Smooth muscle cell (in vitro differentiated cells): ENCODE measurements around the gene CCR8. TPM values are rescaled to one million over a fixed set of nuclear protein-coding genes. Genes with fewer than 3 reads are reported as not detected.

Experiments used
- DNase-seq: peaks from one replicate; lab custom pipeline; 2025; ENCODE audit not compliant: unreplicated experiment; lab: John Stamatoyannopoulos, UW
- H2AFZ ChIP-seq: fragments of 200-600 bp; sonication (generic); 2 replicates; pipeline ENCODE4 v1.6.0; 2016; ENCODE audit warnings: antibody characterized with exemption, low read depth, mild to moderate bottlenecking
- H3F3A ChIP-seq: fragments of 200-600 bp; sonication (generic); 2 replicates; pipeline ENCODE4 v1.6.0; 2017; ENCODE audit warnings: antibody characterized with exemption, low read depth
- H3K27ac ChIP-seq: fragments of 200-600 bp; sonication (generic); 2 replicates; pipeline ENCODE4 v1.5.1; 2016; ENCODE audit warnings: low read depth, mild to moderate bottlenecking
- H3K27me3 ChIP-seq: fragments of 200-600 bp; sonication (generic); 2 replicates; pipeline ENCODE4 v1.6.1; 2016; ENCODE audit warnings: low read depth, mild to moderate bottlenecking
- H3K36me3 ChIP-seq: fragments of 200-600 bp; sonication (generic); 2 replicates; pipeline ENCODE4 v1.5.1; 2016; ENCODE audit warnings: low read depth
- H3K4me1 ChIP-seq: fragments of 200-600 bp; sonication (generic); 2 replicates; pipeline ENCODE4 v1.5.1; 2016; ENCODE audit warnings: low read depth
- H3K4me2 ChIP-seq: fragments of 200-600 bp; sonication (generic); 2 replicates; pipeline ENCODE4 v1.6.0; 2016; ENCODE audit warnings: mild to moderate bottlenecking
- H3K4me3 ChIP-seq: fragments of 200-600 bp; sonication (generic); 2 replicates; pipeline ENCODE4 v1.5.1; 2016; ENCODE audit warnings: mild to moderate bottlenecking
- H3K79me2 ChIP-seq: fragments of 200-600 bp; sonication (generic); 2 replicates; pipeline ENCODE4 v1.6.0; 2016; ENCODE audit warnings: low read depth, mild to moderate bottlenecking
- H3K9ac ChIP-seq: fragments of 200-600 bp; sonication (generic); 2 replicates; pipeline ENCODE4 v1.6.0; 2016; ENCODE audit warnings: low read depth
- H3K9me3 ChIP-seq: fragments of 200-600 bp; sonication (generic); replicated peaks from 2 replicates; pipeline ENCODE4 v1.5.1; 2016; ENCODE audit warnings: low read depth
- H4K20me1 ChIP-seq: fragments of 200-600 bp; sonication (generic); 2 replicates; pipeline ENCODE4 v1.6.0; 2016; ENCODE audit warnings: low read depth
- CTCF ChIP-seq: fragments of 200-600 bp; sonication (generic); IDR thresholded peaks from 2 replicates; pipeline ENCODE4 v1.5.1; 2017; ENCODE audit warnings: borderline replicate concordance, mild to moderate bottlenecking, antibody characterized with exemption; ENCODE audit not compliant: insufficient read depth, poor library complexity, severe bottlenecking
- WGBS: methylation state at CpG from one replicate; pipeline ENCODE4 v1.1.7; 2016; ENCODE audit warnings: low lambda C conversion rate; 5-methylcytosine and 5-hydroxymethylcytosine counted together
- polyA plus RNA-seq: library from polyadenylated mRNA; unstranded; fragments of >200 nt; fragmentation: Nextera tagmentation; extraction: Ambion mirVana; gene quantifications from 2 replicates; pipeline ENCODE4 v1.2.1, GENCODE V29; 2016
- total RNA-seq: library from RNA; depleted of rRNA; stranded (reverse); fragments of >200 nt; gene quantifications from 2 replicates; pipeline ENCODE4 v1.2.3, GENCODE V29; 2014

CCR8 gene
- total and polyA plus RNA-seq, 2 experiments from 2014 or later, result not detected

- H3K79me2 ChIP-seq, result no peaks in the 10 kb centered on the region
- TF ChIP-seq CTCF, result no peak
- no peak overlapping the region for H3K4me3 ChIP-seq
- H3F3A ChIP-seq, result no peaks in the 10 kb centered on the region
- H4K20me1 ChIP-seq, result no peaks in the 10 kb centered on the region
- no peak overlapping the region for H3K9ac ChIP-seq
- no peak for DNase-seq
- H3K9me3 ChIP-seq, result no peaks in the 10 kb centered on the region
- H3K4me2 ChIP-seq, result no peak overlapping the region
- H3K4me1 ChIP-seq, result no peaks in the 10 kb centered on the region
- no peaks in the 10 kb centered on the region for H3K36me3 ChIP-seq
- H2AFZ ChIP-seq, result no peak overlapping the region
- H3K27ac ChIP-seq, result no peak overlapping the region
- peaks cover 18% of the 10 kb centered on the region for H3K27me3 ChIP-seq
Measured at GRCh38 chr3:39343760-39344159, 14.3 kb downstream of the CCR8 start.

- H3K36me3 ChIP-seq, result no peaks in the 10 kb centered on the region
- TF ChIP-seq CTCF, result no peak
- no peaks in the 10 kb centered on the region for H3K79me2 ChIP-seq
- no peaks in the 10 kb centered on the region for H3K4me1 ChIP-seq
- H3K4me3 ChIP-seq, result no peak overlapping the region
- H3K4me2 ChIP-seq, result no peak overlapping the region
- no peak overlapping the region for H3K27ac ChIP-seq
- H3F3A ChIP-seq, result no peaks in the 10 kb centered on the region
- no peaks in the 10 kb centered on the region for H3K9me3 ChIP-seq
- H3K9ac ChIP-seq, result no peak overlapping the region
- no peaks in the 10 kb centered on the region for H4K20me1 ChIP-seq
- no peak for DNase-seq
- peaks cover 18% of the 10 kb centered on the region for H3K27me3 ChIP-seq
- H2AFZ ChIP-seq, result no peak overlapping the region
Measured at GRCh38 chr3:39344746-39345344, 15.3 kb downstream of the CCR8 start.

GRCh38 chr3:39346785-39347585 lies 17.5 kb downstream of the CCR8 start:
- Histone ChIP-seq H3K27ac (no peak overlapping the region), H3K4me1 (no peaks in the 10 kb centered on the region), H3K79me2 (no peaks in the 10 kb centered on the region), H3F3A (peaks cover 6% of the 10 kb centered on the region), H4K20me1 (no peaks in the 10 kb centered on the region), H3K9me3 (no peaks in the 10 kb centered on the region), H3K4me3 (no peak overlapping the region), H3K9ac (no peak overlapping the region), H2AFZ (no peak overlapping the region), H3K36me3 (no peaks in the 10 kb centered on the region), H3K4me2 (peak overlapping the region; percentile 45), H3K27me3 (peaks cover 3% of the 10 kb centered on the region)
- DNase-seq, result no peak
- TF ChIP-seq CTCF, result no peak
- 12% methylated on average over 2 of the region's 2 CpGs for WGBS

- 24% methylated on average over 3 of the region's 3 CpGs for WGBS
Measured at GRCh38 chr3:39347586-39347876, 18.0 kb downstream of the CCR8 start.

More at GRCh38 chr3:39347586-39347876, 18.0 kb downstream of the CCR8 start:
- H3K4me2 ChIP-seq, result peak overlapping the region; percentile 45
- H3K27me3 ChIP-seq, result peaks cover 3% of the 10 kb centered on the region
- H3K79me2 ChIP-seq, result no peaks in the 10 kb centered on the region
- H3K9me3 ChIP-seq, result no peaks in the 10 kb centered on the region
- H2AFZ ChIP-seq, result no peak overlapping the region
- no peaks in the 10 kb centered on the region for H3K36me3 ChIP-seq
- H4K20me1 ChIP-seq, result no peaks in the 10 kb centered on the region
- no peak for DNase-seq
- H3K4me3 ChIP-seq, result no peak overlapping the region
- H3K9ac ChIP-seq, result no peak overlapping the region
- H3K27ac ChIP-seq, result no peak overlapping the region
- no peak for TF ChIP-seq CTCF
- peaks cover 6% of the 10 kb centered on the region for H3F3A ChIP-seq
- no peaks in the 10 kb centered on the region for H3K4me1 ChIP-seq
